GM19193 (cell line): ENCODE results near the gene KLHL15.

Experiments used
- POLR2A ChIP-seq: IDR thresholded peaks from 4 replicates; pipeline ENCODE4 v1.6.1; 2011; ENCODE audit not compliant: insufficient read depth, insufficient read length; ENCODE audit errors: extremely low read depth

Gene KLHL15

DNA sequence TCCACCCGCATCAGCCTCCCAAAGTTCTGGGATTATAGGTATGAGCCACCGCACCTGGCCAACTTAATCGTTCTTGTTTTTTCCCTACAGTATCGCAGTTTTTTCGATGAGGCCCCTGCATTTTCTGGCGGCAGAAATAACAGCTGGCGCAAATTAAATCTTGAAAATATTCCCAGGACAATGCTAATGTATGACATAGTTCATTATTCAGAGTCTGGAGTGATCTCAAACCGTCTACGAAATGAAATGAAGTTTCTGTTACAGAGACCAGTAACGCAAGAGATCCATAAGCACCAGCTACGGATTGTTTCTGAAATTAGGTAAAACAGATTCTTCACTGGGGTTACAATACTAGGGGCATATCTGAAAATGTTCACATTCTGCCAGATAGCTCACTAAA is 91.9 kb downstream of the KLHL15 start:
- TF ChIP-seq POLR2A = no peak
